OCI-LY7 (cell line): ENCODE data around the gene BAMBI. TPM values are rescaled to one million over a fixed set of nuclear protein-coding genes. Genes with fewer than 3 reads are reported as not detected.

Experiments
- BruUV-seq: library from RNA; stranded (reverse); fragments of 400-500 nt; replicated peaks from 2 replicates; lab custom pipeline; 2021; lab: Mats Ljungman, UMichigan
- CTCF ChIA-PET: fragments of 300-600 bp; sonication (Branson Sonifier 250); formaldehyde crosslinking; loops from one replicate; lab custom pipeline; 2022; ENCODE audit warnings: antibody characterized with exemption; ENCODE audit not compliant: unreplicated experiment; lab: Charles Lee
- POLR2A ChIA-PET: fragments of 300-600 bp; sonication (Branson Sonifier 250); formaldehyde crosslinking; loops from one replicate; lab custom pipeline; 2022; ENCODE audit warnings: antibody characterized with exemption; lab: Charles Lee
- DNase-seq: peaks from one replicate; pipeline ENCODE4 v3.0.0-alpha.2; 2015; ENCODE audit warnings: low spot score
- H2AFZ ChIP-seq: fragments of 200-600 bp; sonication (generic), shearing (Covaris generic); 2 replicates; pipeline ENCODE4 v1.6.1; 2014; ENCODE audit warnings: mild to moderate bottlenecking, antibody characterized with exemption, low read length, moderate library complexity
- H3K27ac ChIP-seq: fragments of 200-600 bp; sonication (generic); 2 replicates; pipeline ENCODE4 v1.5.1; 2014; ENCODE audit warnings: mixed run types, low read depth, mild to moderate bottlenecking, moderate library complexity, low read length, inconsistent platforms; ENCODE audit not compliant: poor library complexity, severe bottlenecking
- H3K36me3 ChIP-seq: fragments of 200-600 bp; sonication (generic); 2 replicates; pipeline ENCODE4 v1.6.1; 2014; ENCODE audit warnings: mild to moderate bottlenecking, antibody characterized with exemption, low read length, moderate library complexity, mixed read lengths; ENCODE audit not compliant: insufficient read depth
- H3K4me1 ChIP-seq: fragments of 200-600 bp; sonication (generic); 2 replicates; pipeline ENCODE4 v1.5.1; 2014; ENCODE audit warnings: mild to moderate bottlenecking, low read length; ENCODE audit not compliant: insufficient read depth, poor library complexity, severe bottlenecking
- H3K4me2 ChIP-seq: fragments of 200-600 bp; sonication (generic); 2 replicates; pipeline ENCODE4 v1.6.1; 2014; ENCODE audit warnings: mild to moderate bottlenecking, low read length
- H3K4me3 ChIP-seq: fragments of 200-600 bp; sonication (generic); 2 replicates; pipeline ENCODE4 v1.5.1; 2014; ENCODE audit warnings: mild to moderate bottlenecking, low read depth, low read length; ENCODE audit not compliant: poor library complexity, severe bottlenecking
- H3K79me2 ChIP-seq: fragments of 200-600 bp; sonication (generic); 2 replicates; pipeline ENCODE4 v1.6.1; 2016; ENCODE audit warnings: low read depth, mild to moderate bottlenecking, low read length, moderate library complexity, mixed read lengths; ENCODE audit not compliant: insufficient read depth
- H3K9me2 ChIP-seq: fragments of 200-600 bp; sonication (generic); 2 replicates; pipeline ENCODE4 v1.6.1; 2016; ENCODE audit warnings: mild to moderate bottlenecking, low read length, mixed read lengths; ENCODE audit not compliant: insufficient read depth
- H3K9me3 ChIP-seq: fragments of 200-600 bp; sonication (generic); 2 replicates; pipeline ENCODE4 v1.6.1; 2014; ENCODE audit warnings: mild to moderate bottlenecking, mixed run types, low read length, mixed read lengths
- H4K20me1 ChIP-seq: fragments of 200-600 bp; sonication (generic); 2 replicates; pipeline ENCODE4 v1.6.1; 2014; ENCODE audit warnings: mild to moderate bottlenecking, antibody characterized with exemption, low read length, moderate library complexity, mixed read lengths; ENCODE audit not compliant: insufficient read depth
- EZH2phosphoT487 ChIP-seq: fragments of 200-600 bp; sonication (generic); IDR thresholded peaks from 2 replicates; pipeline ENCODE4 v1.6.1; 2018; ENCODE audit warnings: low read depth, borderline replicate concordance, mild to moderate bottlenecking, mixed run types, antibody characterized with exemption, low read length, moderate library complexity, mixed read lengths
- intact Hi-C: fragments of 100-400 bp; cut with micrococcal nuclease; formaldehyde crosslinking; loops from one replicate; pipeline ENCODE4 v1.10.0; 2022; ENCODE audit not compliant: unreplicated experiment
- total RNA-seq, 2 experiments: library from RNA; depleted of rRNA in 1 of 2; stranded (reverse); fragments of >200 nt in 1 of 2; shearing (Covaris generic) in 1 of 2; gene quantifications; 2 replicates each; pipeline ENCODE4 v1.2.3, GENCODE V29; 2014 to 2022
- TF ChIP-seq, protein P1 (sequence below): fragments of 200-600 bp; sonication (generic); conservative IDR thresholded peaks from 2 replicates; pipeline ENCODE4 v1.5.1; 2014; ENCODE audit warnings: mild to moderate bottlenecking, antibody characterized with exemption, low read length, moderate library complexity, mixed read lengths

The BAMBI gene
- total RNA-seq, 2 experiments from 2014 or later = 0.89 to 3.1 TPM

DNA sequence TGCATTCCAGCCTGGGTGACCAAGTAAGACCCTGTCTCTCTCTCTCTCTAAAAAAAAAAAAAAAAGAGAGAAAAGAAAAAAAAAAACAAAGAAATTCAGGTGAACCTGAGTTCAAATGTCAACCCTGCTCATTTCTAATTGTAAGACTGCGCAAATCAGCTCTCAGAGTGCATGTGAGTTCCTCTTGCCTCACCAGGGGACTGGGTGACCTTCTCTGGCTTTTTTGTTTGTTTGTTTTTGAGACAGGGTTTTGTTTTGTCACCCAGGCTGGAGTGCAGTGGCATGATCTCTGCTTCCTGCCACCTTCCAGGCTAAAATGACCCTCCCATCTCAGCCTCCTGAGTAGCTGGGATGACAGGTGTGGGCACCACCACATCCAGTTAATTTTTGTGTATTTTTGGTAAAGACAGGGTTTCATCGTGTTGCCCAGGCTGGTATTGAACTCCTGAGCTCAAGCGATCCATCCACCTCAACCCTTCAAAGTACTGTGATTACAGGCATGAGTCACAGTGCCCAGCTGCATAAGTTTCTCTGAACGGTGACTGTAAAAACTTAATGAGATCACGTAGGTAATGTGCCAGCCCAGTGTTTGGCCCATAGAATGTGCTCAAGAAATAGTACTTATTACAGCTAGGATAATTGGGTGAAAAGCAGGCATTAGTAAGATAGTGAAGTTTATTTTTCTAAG is 45.3 kb upstream of the BAMBI start:
- no peaks in the 10 kb centered on the region for H3K36me3 ChIP-seq
- no peaks in the 10 kb centered on the region for H3K4me1 ChIP-seq
- no peaks in the 10 kb centered on the region for H3K9me2 ChIP-seq
- TF ChIP-seq, protein P1, sequence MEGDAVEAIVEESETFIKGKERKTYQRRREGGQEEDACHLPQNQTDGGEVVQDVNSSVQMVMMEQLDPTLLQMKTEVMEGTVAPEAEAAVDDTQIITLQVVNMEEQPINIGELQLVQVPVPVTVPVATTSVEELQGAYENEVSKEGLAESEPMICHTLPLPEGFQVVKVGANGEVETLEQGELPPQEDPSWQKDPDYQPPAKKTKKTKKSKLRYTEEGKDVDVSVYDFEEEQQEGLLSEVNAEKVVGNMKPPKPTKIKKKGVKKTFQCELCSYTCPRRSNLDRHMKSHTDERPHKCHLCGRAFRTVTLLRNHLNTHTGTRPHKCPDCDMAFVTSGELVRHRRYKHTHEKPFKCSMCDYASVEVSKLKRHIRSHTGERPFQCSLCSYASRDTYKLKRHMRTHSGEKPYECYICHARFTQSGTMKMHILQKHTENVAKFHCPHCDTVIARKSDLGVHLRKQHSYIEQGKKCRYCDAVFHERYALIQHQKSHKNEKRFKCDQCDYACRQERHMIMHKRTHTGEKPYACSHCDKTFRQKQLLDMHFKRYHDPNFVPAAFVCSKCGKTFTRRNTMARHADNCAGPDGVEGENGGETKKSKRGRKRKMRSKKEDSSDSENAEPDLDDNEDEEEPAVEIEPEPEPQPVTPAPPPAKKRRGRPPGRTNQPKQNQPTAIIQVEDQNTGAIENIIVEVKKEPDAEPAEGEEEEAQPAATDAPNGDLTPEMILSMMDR = no peak
- no peak for TF ChIP-seq EZH2phosphoT487
- no peak overlapping the region for H3K4me2 ChIP-seq
- no TSS peak for BruUV-seq
- ChIA-PET CTCF (no interaction called here), POLR2A (no interaction called here)
- H3K4me3 ChIP-seq = no peak overlapping the region
- no peak overlapping the region for H2AFZ ChIP-seq
- H4K20me1 ChIP-seq = no peaks in the 10 kb centered on the region
- DNase-seq = no peak
- no peak overlapping the region for H3K27ac ChIP-seq
- H3K79me2 ChIP-seq = no peaks in the 10 kb centered on the region
- H3K9me3 ChIP-seq = no peaks in the 10 kb centered on the region
- intact Hi-C loops = no loop called here

DNA sequence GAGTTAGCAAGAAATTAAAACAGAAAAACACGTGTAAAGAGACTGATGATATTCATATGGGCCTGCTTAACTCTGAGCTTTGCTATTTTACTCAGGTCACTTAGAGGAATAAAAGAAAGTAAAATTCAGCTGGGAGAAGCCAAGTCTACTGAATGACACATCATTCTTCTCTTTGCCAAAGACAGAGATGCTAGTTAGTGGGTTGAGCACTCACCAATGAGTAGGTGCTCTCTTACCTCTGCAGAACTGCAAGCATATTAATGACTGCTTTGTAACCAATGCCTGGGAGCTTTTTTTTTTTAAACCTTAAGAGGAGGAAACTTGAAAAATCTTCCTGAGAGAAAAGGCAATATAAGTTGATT is 44.8 kb upstream of the BAMBI start:
- intact Hi-C loops = no loop called here
- BruUV-seq = no TSS peak
- TF ChIP-seq, protein P1 = no peak
- no peak for TF ChIP-seq EZH2phosphoT487
- H3K4me1 ChIP-seq = no peaks in the 10 kb centered on the region
- no peak overlapping the region for H3K4me2 ChIP-seq
- CTCF ChIA-PET = no interaction called here
- no peak for DNase-seq
- H3K9me3 ChIP-seq = no peaks in the 10 kb centered on the region
- no peaks in the 10 kb centered on the region for H3K79me2 ChIP-seq
- H3K36me3 ChIP-seq = no peaks in the 10 kb centered on the region
- POLR2A ChIA-PET = no interaction called here
- no peak overlapping the region for H3K27ac ChIP-seq
- no peaks in the 10 kb centered on the region for H3K9me2 ChIP-seq
- H2AFZ ChIP-seq = no peak overlapping the region
- no peaks in the 10 kb centered on the region for H4K20me1 ChIP-seq
- no peak overlapping the region for H3K4me3 ChIP-seq

DNA sequence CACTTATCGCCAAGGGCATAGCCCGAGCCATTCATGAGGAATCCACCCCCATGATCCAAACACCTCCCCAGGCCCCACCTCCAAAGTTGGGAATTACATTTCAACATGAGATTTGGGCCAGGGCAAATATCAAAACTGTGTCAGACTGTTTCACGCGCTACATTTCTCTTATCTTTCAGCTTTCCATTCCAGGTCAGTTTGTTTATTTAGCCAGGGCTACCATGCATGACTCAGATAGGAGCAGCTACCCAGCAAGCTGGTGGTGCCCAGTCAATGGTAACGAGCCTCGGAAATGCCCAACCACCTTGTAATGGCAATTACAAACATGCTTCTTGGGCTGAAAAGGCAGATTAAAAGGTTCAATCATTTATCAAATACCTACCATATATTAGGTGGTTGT is 43.6 kb upstream of the BAMBI start:
- TF ChIP-seq, protein P1 = no peak
- no peak for TF ChIP-seq EZH2phosphoT487
- Histone ChIP-seq H3K4me1 (no peaks in the 10 kb centered on the region), H2AFZ (no peak overlapping the region), H4K20me1 (no peaks in the 10 kb centered on the region), H3K4me3 (no peak overlapping the region), H3K36me3 (no peaks in the 10 kb centered on the region), H3K9me3 (no peaks in the 10 kb centered on the region), H3K79me2 (no peaks in the 10 kb centered on the region), H3K4me2 (no peak overlapping the region), H3K9me2 (no peaks in the 10 kb centered on the region), H3K27ac (no peak overlapping the region)
- CTCF ChIA-PET = no interaction called here
- no TSS peak for BruUV-seq
- no peak for DNase-seq
- intact Hi-C loops = no loop called here
- POLR2A ChIA-PET = no interaction called here
